Left colon (tissue), 2 donors: ENCODE results near the gene CHST9. TPM values are rescaled to one million over a fixed set of nuclear protein-coding genes. Genes with fewer than 3 reads are reported as not detected.
"Not testable (repeated sequence)": the region's sequence is repeated elsewhere in the genome, so short reads cannot be mapped to it uniquely, and the experiment has no call there.

Experiments
- ATAC-seq: fragments of 200-7000 bp; cut with Tn5 transposase; one replicate; pipeline ENCODE4 v1.9.1; 2020; ENCODE audit warnings: mild to moderate bottlenecking, moderate library complexity
- DNase-seq, 2 donors: peaks; one replicate each; pipeline ENCODE4 v3.0.0-alpha.2; 2020
- intact Hi-C, 2 donors: fragments of 100-400 bp; cut with DNase I in 1 of 2; cut with micrococcal nuclease in 1 of 2; formaldehyde crosslinking; loops; one replicate each; pipeline versions ENCODE4 v1.11.2 to v1.14.0; 2022; cut with DNase I, micrococcal nuclease
- total RNA-seq, 2 donors: library from RNA; stranded (reverse); fragmentation: NEBNext Ultra II Directional; extraction: Animal tissue kit (Norgen Biotek cat#: 25700); gene quantifications; one replicate each; pipeline ENCODE4 v1.2.1, GENCODE V29; 2021
- donor health status: DM: no; HTN: no; CAD: no.
- donor health status: DM: yes; HTN: yes; CAD: no.

CHST9 gene
- total RNA-seq, 2 donors from 2014 or later = 0.20 TPM; not detected in 1

GRCh38 chr18:27033722-27034121, 151.4 kb downstream of the CHST9 start:
- DNase-seq (no peak), ATAC-seq (no peak)
- intact Hi-C loops = no loop called here

- no peak for ATAC-seq
- DNase-seq = no peak
- intact Hi-C loops = no loop called here
These were observed 154.7 kb downstream of the CHST9 start for GRCh38 chr18:27030421-27030820.

DNA sequence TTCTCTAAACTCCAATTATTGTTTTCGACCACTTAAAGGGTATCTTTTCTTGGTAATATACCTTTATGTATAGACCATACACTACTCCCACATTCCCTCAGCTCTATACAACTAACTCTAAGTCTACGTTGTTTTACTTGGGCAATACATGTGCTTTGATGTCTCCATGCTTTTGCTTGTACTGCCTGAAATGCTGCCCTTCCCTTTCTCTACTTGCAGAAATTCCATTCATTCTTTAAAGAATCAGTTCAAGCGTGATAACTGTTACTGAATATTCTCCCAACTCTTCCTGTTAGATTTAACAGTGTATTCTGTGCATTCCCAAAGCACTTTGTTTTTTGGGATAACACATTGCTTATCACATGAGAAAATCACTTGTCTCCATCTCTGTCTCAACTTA, 162.6 kb downstream of the CHST9 start:
- intact Hi-C loops = loop anchor here in 1 of 2 donors (10.0 kb wide), 1 partner anchor 582 kb away; no protein-coding TSS in a partner anchor
- ATAC-seq = no peak
- DNase-seq = no peak

DNA sequence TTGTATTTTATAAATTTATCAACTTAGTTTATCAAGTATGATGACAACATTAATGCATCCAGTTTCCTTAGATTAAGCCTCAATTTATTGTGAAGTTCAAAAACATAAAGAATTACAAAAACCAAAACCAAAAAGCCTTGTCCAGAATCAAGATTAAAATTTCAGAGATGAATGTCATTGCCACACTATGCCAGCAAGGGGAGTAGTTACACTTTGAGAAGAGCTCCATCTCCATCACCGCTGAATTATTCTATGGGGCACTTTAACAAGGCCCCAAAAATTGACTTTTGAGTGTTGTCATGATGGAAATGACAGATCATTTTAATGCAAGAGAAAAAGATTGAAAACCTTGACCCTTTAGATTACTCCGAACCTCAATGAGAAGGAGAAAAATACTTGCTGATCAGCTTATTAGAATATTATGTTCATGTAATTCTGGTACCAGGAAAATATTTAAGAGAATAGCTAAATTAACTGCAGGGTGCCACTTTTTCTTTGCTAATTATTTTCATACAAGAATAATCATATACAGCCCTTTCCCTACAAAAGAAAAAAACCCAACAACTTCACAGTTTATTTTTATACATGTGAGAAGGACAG, 167.1 kb downstream of the CHST9 start:
- ATAC-seq (no peak), DNase-seq (no peak)
- intact Hi-C loops = loop anchor here in 1 of 2 donors (5.0 kb wide), 1 partner anchor 584 kb away; no protein-coding TSS in a partner anchor

DNA sequence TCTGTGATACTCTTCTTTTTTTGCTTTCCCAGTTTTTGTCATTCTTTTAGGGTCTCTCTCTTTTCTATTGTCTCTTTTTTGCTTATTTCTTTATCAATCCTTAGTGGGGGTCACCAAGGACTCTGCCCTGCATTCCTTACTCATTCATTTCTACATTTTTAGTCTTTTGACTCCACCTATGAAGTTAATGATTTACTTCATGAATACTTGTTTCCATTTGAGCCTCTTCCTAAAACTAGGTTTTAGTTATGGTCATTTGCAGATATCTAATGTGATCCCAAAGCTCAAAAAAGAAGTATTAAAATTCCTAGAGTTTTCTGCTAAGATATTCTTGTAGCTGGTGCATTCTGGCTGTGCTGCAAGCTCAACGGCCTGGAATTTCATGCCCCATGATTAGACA, 170.3 kb downstream of the CHST9 start:
- ATAC-seq = no peak
- intact Hi-C loops = loop anchor here in 1 of 2 donors (5.0 kb wide), 1 partner anchor 587 kb away; no protein-coding TSS in a partner anchor
- no peak for DNase-seq

- no peak for DNase-seq
- no peak for ATAC-seq
- intact Hi-C loops = no loop called here
These were observed 174.3 kb downstream of the CHST9 start for GRCh38 chr18:27010784-27011183.

GRCh38 chr18:27009293-27009692, 175.8 kb downstream of the CHST9 start:
- DNase-seq (no peak), ATAC-seq (no peak)
- intact Hi-C loops = no loop called here

DNA sequence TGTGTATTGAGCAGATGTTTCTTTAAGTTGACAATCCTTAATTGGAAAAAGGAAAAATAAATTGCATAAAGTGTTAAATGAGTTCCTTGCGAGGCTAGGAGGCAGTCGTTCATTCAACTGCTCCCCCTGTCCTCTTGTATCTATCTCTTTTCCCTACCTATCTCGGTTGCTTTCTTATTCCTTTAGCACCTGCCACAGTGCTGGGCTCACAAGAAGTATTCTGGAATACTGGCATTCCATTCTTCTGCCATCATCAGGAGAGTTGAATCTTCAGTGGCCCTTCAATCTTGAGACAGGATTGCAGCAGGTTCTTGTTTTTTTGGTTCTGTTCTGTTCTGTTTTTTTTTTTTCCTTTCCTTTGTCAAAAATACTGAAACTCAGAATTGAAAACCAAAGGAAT, 176.5 kb downstream of the CHST9 start:
- ATAC-seq = no peak
- DNase-seq = no peak
- intact Hi-C loops = no loop called here

DNA sequence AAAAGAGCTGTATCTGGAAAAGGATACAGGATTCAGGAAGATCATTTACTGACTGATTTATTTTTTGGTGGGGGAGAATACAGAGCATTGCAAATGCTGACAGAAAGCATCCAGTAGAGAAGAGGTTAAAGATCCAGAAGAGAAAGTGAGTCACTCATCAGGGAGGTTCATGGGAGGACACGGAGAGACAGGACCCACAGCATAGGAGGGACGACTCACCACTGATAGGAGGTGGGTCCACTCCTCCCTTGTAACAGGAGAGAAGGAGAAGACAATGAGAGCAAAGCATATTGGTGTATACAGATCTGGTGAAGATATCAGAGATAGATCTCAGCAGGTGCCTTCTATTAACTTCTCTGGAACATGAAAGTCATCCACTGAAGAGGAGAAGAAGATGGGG, 177.2 kb downstream of the CHST9 start:
- no peak for DNase-seq
- intact Hi-C loops = no loop called here
- no peak for ATAC-seq

DNA sequence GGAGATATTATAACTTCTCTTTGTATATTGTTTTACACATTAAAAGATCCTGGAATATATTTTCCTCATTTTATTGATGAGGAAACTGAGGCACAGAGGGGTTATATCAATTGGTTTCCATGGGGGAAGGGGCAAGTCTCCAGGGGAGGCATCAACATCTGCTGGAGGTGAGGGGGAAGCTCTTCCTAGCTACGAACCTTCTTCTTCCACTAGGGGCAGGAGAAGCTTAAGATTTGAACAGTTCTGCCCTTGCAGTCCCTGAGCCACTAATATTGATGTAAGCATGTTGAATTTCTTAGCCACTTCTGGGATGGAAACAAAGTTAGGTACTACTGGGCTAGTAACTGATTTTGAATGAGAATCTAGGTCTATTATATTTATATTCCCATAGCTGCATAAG, 179.5 kb downstream of the CHST9 start:
- ATAC-seq = no peak
- intact Hi-C loops = no loop called here
- no peak for DNase-seq

DNA sequence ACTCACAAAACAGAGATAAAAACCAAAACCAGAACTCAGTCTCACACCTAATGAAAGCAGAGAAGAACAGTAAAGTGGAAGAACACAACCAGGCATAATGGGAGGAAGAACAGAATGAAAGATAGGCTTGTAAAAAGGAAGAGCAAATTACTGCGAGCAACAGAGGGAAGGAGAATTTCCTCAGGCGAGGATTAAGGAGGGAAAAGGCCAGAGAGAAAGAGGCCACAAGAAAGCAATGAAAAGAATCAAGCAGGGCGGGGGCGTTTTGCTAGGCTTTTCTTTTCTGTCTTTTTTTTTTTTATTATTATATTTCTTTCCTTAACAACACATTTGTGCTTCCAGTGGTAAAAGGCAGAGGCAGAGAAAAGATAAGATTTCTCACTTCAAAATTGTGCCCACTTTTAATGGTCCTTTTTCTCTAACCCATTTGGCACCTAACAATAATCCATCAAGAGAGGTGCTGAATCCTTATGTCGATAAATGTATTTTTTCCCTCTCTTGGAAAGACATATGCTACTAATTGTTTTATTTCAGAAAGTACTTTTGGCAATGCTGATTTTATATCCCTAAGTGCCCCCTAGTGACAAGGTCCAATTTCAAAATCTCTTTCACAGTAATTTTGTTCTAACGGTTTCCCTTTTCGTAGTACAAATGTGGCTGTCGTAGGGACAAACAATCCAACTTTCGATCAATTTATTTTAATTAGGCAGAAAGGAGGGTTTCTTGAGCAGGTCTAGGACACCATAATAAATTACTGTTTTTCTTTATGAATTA, 180.9 kb downstream of the CHST9 start:
- ATAC-seq (no peak), DNase-seq (no peak)
- intact Hi-C loops = no loop called here

GRCh38 chr18:26999797-27000196, 185.3 kb downstream of the CHST9 start:
- DNase-seq (no peak), ATAC-seq (no peak)
- intact Hi-C loops = no loop called here

DNA sequence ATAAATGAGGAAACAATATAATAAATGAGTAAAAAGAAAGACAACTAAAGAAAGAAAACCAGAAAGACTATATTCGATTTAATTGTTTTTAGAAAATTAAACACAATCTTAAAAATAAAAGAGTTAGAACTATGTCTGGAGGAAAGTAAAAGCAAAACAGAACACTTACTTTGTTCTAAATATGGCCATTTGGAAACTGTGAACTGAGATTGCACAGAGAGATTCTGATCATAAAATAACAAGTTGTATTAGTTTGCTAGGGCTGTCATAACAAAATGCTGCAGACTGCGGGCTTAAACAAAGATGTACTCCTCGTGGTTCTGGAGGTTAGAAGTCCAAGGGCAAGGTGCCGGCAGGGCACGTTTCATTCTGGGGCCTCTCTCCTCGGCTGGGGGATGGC, 191.5 kb downstream of the CHST9 start:
- DNase-seq = no peak
- no peak for ATAC-seq
- intact Hi-C loops = no loop called here

GRCh38 chr18:26992926-26993325, 192.2 kb downstream of the CHST9 start:
- no peak for ATAC-seq
- intact Hi-C loops = no loop called here
- no peak for DNase-seq

DNA sequence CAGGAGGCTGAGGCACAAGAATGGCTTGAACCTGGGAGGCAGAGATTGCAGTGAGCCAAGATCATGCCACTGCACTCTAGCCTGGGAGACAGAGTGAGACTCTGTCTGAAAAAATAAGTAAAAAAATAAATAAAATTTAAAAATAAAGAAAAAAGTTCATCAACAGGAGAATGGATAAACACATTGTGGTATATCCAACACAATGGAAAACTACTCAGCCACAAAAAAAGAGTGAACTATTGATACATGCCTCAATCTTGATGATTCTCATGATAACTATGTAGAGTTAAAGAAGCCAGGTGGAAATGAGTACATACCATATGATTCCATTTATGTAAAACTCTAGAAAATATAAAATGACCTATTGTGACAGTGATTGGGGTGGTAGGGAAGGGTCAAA, 195.3 kb downstream of the CHST9 start:
- no peak for ATAC-seq
- intact Hi-C loops = no loop called here

DNA sequence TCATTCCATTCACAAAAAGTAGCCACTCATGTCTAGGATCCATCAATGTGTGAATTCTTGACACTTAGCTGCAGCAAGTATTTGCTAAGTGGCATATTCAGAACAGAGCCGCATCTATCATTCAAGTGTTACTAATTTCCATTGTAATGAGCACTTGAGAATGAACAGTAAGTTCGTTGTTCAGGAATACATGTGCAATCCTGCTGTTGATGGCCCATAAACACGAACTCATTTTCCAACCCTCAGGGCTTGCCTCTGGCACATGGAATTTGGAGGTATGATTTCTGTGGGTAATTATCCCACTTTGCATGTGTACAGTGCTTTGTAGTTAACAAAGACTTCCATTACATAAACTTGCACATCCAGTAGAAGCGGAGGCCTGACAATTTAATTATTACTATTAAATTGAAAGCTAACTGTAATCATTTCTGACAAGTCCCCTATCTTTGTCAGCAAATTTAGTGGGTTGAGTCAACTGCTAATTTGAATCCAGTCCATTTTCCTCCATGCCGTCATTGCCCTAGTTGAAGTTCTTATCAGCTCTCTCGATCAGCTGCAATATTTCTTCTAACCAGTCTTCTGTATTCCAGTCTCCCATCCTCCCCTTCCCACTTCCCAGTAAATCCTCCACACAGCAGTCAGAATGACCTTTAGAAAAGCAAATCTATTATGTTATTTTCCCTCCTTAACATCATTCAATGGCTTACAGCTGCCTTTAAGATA, 203.6 kb downstream of the CHST9 start:
- intact Hi-C loops = no loop called here
- no peak for DNase-seq
- ATAC-seq = no peak

More for the DNA sequence above, 195.3 kb downstream of the CHST9 start:
- no peak for DNase-seq

GRCh38 chr18:26978812-26979341, 206.2 kb downstream of the CHST9 start:
- DNase-seq (no peak), ATAC-seq (no peak)
- intact Hi-C loops = no loop called here

GRCh38 chr18:26977781-26978180, 207.3 kb downstream of the CHST9 start:
- ATAC-seq (no peak), DNase-seq (no peak)
- intact Hi-C loops = no loop called here

- DNase-seq (no peak), ATAC-seq (no peak)
- intact Hi-C loops = no loop called here
These were observed 208.9 kb downstream of the CHST9 start for GRCh38 chr18:26976206-26976605.

DNA sequence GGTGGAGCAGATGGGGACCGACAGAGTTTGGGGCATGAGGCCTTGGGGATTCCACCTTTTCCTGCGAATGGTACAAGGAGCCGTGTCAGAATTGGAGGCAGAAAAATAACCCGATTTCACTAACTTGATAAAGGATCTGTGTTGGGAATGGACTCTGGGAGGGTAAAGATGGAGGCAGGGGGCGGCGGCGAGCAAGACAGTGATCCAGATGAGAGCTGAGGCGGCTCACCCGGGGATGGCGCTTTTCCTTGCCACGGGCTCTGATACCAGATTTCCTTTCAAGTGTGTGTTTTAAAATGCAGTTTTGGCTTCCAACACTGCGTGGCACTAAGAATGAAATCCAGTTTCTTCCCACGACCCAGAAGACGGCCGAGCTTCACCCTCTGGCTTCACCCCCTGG, 212.6 kb downstream of the CHST9 start:
- intact Hi-C loops, DNase-seq, ATAC-seq: not testable (repeated sequence)
